Heart left ventricle (tissue), 13 donors: Measurements from ENCODE around the gene OR5A2.

Source experiments
- POLR2A ChIP-seq, 2 donors: fragments of 450-650 bp; IDR thresholded peaks; one replicate each; pipeline ENCODE4 v1.6.1; 2017; ENCODE audit warnings: antibody characterized with exemption in 2 of 2, mild to moderate bottlenecking in 2 of 2, moderate library complexity in 2 of 2
- TF ChIP-seq, protein P1 (sequence below), 12 donors: fragments of 200-600 bp; sonication (generic) in 4 of 12; IDR thresholded peaks; one replicate each; pipeline versions ENCODE4 v1.5.0 to v1.8.0; 2018 to 2022; ENCODE audit warnings: antibody characterized with exemption in 12 of 12, mild to moderate bottlenecking in 5 of 12
- donor health status: ischemic (EF 13 %, LVEDD 7.1; RV severe dilation, severe dysfunction).
- donor health status: DM: no; HTN: yes; CAD: no.
- donor health status: DM: no; HTN: no; CAD: no.
- donor health status: ischemic (EF 25% LVEDD 6.9; RV normal size, moderate dysfunction).
- donor health status: ischemic (EF 25% LVEDD 5.7; RV mildly dilated, moderate dysfunction).
- donor health status: ischemic (EF 35%, LVEDD 5.7; RV mildly dilated, moderate dysfunction).
- donor health status: nonischemic (EF 11% LVEDD 7.7; RV severe dilation, severe dysfunction).
- donor health status: DM: yes; HTN: yes; CAD: no.
- donor health status: PGD.
- donor health status: ischemic (EF 29% LVEDD 5.4; RV normal size, mild dysfunction).
- donor health status: nonischemic (EF 23%, LVEDD 6.1; RV moderate dilation, normal function).

GRCh38 chr11:59429924-59430516 is 3.8 kb upstream of the OR5A2 start:
- TF ChIP-seq, protein P1, sequence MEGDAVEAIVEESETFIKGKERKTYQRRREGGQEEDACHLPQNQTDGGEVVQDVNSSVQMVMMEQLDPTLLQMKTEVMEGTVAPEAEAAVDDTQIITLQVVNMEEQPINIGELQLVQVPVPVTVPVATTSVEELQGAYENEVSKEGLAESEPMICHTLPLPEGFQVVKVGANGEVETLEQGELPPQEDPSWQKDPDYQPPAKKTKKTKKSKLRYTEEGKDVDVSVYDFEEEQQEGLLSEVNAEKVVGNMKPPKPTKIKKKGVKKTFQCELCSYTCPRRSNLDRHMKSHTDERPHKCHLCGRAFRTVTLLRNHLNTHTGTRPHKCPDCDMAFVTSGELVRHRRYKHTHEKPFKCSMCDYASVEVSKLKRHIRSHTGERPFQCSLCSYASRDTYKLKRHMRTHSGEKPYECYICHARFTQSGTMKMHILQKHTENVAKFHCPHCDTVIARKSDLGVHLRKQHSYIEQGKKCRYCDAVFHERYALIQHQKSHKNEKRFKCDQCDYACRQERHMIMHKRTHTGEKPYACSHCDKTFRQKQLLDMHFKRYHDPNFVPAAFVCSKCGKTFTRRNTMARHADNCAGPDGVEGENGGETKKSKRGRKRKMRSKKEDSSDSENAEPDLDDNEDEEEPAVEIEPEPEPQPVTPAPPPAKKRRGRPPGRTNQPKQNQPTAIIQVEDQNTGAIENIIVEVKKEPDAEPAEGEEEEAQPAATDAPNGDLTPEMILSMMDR (IDR thresholded peaks at IDR 0.05): peak; percentile 36 to 69 (median 59)
- no peak for TF ChIP-seq POLR2A (IDR thresholded peaks at IDR 0.05)
